ENCODE measurements around the gene CD2AP. TPM values are rescaled to one million over a fixed set of nuclear protein-coding genes. Genes with fewer than 3 reads are reported as not detected.

CD2AP gene
- polyA plus RNA-seq, 1 experiment, result 2.2 TPM

DNA sequence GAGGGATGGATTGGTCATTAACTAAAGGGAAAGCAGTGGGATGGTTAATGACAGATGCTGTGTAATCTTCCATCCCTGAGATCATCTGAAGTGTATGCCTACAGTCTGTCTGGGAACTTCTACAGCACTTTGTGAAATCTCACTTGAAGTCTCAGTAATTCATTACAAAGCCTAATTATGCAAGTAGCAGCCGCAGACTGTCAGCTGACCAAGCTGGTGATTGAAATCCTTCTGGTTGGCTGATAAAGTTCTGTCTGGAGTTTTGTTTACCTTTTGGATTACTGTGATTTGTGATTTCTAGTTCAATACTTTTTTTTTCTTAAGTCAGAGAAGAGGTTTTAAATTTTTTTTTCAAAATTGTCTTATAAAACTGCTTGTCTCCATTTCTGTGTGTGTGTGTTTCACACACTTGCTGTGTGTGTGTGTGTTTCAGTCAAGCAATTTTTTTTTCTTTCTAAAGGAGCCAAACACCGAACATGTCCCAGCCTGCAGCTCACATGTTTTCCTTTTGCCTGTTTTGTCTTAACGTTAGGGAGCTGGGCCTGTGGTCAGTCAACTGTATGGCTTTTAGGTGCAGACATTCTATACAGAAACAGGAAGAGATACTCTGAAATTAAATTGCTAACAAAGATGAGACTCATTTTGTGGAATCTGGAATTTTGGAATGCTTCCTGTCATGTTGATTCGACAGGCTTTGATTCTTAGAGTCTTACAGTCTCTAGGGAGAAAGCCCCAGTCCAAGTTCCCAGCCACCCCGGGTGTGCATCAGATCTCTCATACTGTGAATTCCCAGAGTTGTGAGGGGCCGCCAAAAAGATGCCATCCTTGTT lies 192.3 kb downstream of the CD2AP start:
- DNase-seq (ENCODE audit: low read depth), result no peak

DNA sequence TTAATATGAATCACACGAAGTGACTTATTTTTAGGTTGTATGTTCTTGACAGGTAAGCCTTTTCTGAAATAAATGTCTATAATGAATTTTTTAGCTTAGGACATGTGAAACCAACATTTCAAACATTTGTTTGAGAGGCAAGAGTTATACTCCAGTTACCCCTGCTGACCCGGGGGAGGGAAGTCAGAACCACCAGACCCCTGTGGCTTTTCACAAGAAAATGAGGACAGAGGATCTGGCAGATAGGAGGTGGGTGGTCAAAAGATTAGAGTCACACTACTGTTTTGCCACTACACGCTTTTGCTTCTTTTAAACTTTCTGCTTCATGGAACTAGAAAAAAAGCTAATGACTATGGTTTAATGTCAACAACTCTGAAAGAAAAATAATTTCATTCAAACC lies 193.3 kb downstream of the CD2AP start:
- TF ChIP-seq, protein P1, sequence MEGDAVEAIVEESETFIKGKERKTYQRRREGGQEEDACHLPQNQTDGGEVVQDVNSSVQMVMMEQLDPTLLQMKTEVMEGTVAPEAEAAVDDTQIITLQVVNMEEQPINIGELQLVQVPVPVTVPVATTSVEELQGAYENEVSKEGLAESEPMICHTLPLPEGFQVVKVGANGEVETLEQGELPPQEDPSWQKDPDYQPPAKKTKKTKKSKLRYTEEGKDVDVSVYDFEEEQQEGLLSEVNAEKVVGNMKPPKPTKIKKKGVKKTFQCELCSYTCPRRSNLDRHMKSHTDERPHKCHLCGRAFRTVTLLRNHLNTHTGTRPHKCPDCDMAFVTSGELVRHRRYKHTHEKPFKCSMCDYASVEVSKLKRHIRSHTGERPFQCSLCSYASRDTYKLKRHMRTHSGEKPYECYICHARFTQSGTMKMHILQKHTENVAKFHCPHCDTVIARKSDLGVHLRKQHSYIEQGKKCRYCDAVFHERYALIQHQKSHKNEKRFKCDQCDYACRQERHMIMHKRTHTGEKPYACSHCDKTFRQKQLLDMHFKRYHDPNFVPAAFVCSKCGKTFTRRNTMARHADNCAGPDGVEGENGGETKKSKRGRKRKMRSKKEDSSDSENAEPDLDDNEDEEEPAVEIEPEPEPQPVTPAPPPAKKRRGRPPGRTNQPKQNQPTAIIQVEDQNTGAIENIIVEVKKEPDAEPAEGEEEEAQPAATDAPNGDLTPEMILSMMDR (IDR thresholded peaks at IDR 0.05; ENCODE audit: insufficient read depth, low read depth, low read length), result no peak
- DNase-seq (ENCODE audit: low read depth), result no peak
- H3K4me3 ChIP-seq (ENCODE audit: low read depth, low read length), result no peak overlapping the region
- no peaks in the 10 kb centered on the region for H3K36me3 ChIP-seq (ENCODE audit: control insufficient read depth, insufficient read depth, low read length)
- peaks cover 2% of the 10 kb centered on the region; the same call in 1 of the 2 replicates for H3K27me3 ChIP-seq (ENCODE audit: control insufficient read depth, insufficient read depth, low read length)
- POLR2A ChIA-PET, result no interaction called here
- CTCF ChIA-PET, result no interaction called here

More for the DNA sequence above, 192.3 kb downstream of the CD2AP start:
- H3K27me3 ChIP-seq (ENCODE audit: control insufficient read depth, insufficient read depth, low read length), result peaks cover 2% of the 10 kb centered on the region; the same call in 1 of the 2 replicates
- ChIA-PET CTCF (interaction anchor here (0.9 kb wide), 1 partner anchor 255 kb away, joined by 3 read pairs; no protein-coding TSS in a partner anchor), POLR2A (no interaction called here)
- TF ChIP-seq, protein P1 (IDR thresholded peaks at IDR 0.05; ENCODE audit: insufficient read depth, low read depth, low read length), result no peak
- no peak overlapping the region for H3K4me3 ChIP-seq (ENCODE audit: low read depth, low read length)
- H3K36me3 ChIP-seq (ENCODE audit: control insufficient read depth, insufficient read depth, low read length), result no peaks in the 10 kb centered on the region

DNA sequence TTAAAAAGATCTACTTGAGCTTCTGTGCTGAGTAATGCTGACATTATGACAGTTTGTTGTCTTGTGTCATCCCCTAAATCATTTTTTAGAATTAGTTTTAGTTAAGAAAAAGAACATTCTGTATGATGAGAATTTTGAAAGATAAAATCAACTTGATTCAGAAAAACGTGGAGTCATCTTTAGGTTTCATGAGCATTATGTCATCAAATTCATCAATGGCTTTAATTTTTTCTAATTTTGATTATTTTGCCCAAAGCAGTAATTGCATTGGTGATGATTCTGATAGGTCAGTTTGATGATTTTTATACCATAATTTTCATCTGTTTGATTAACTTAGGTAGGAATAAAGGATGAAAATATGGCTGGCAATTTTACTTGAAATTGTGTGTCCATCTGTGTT lies 194.2 kb downstream of the CD2AP start:
- DNase-seq (ENCODE audit: low read depth), result no peak
- CTCF ChIA-PET, result no interaction called here
- Histone ChIP-seq H3K4me3 (ENCODE audit: low read depth, low read length) (no peak overlapping the region), H3K36me3 (ENCODE audit: control insufficient read depth, insufficient read depth, low read length) (no peaks in the 10 kb centered on the region), H3K27me3 (ENCODE audit: control insufficient read depth, insufficient read depth, low read length) (peaks cover 2% of the 10 kb centered on the region; the same call in 1 of the 2 replicates)
- TF ChIP-seq, protein P1 (IDR thresholded peaks at IDR 0.05; ENCODE audit: insufficient read depth, low read depth, low read length), result no peak
- POLR2A ChIA-PET, result no interaction called here

DNA sequence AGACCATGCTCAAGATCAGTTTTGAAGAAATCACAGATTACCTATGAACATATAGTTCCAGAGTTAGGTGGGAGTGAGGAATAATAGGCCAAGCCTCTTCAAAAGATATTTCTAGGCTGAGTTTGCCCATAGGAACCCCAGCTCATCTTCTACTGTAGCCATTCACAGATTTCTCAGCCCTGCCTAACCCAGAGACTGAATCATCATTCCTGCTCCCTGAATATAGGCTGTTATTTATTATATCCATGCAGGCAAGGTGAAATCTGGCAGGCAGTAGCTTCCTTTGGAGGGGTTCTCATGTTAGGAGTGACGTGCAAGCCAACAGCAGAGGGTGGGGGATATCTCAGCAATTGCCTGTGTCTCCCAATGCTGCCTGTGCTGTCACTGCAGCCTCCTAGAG lies 195.2 kb downstream of the CD2AP start:
- Histone ChIP-seq H3K27me3 (ENCODE audit: control insufficient read depth, insufficient read depth, low read length) (peaks cover 2% of the 10 kb centered on the region; the same call in 1 of the 2 replicates), H3K36me3 (ENCODE audit: control insufficient read depth, insufficient read depth, low read length) (no peaks in the 10 kb centered on the region), H3K4me3 (ENCODE audit: low read depth, low read length) (no peak overlapping the region)
- CTCF ChIA-PET, result no interaction called here
- POLR2A ChIA-PET, result no interaction called here
- TF ChIP-seq, protein P1 (IDR thresholded peaks at IDR 0.05; ENCODE audit: insufficient read depth, low read depth, low read length), result no peak
- DNase-seq (ENCODE audit: low read depth), result no peak

DNA sequence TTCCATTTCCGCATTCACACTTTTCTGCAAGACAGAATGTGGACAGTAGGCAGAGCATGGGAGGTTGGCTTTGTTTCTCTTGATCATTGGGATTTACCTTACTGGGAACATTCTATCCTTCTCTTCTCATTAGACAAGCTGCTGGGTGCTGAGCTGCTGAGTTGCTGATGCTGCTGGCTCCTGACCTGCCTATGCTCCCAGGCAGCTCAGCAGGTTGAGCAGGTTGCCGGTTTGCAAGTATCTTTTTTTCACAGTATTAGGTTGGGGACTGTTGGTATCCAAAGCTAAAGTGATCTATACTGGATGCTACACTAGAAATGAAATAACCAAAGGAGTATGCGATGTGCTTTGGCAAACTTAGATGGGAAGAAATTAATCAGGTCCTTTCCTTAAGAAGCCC lies 197.1 kb downstream of the CD2AP start:
- no peaks in the 10 kb centered on the region for H3K27me3 ChIP-seq (ENCODE audit: control insufficient read depth, insufficient read depth, low read length)
- POLR2A ChIA-PET, result no interaction called here
- no peak for DNase-seq (ENCODE audit: low read depth)
- H3K4me3 ChIP-seq (ENCODE audit: low read depth, low read length), result no peak overlapping the region
- CTCF ChIA-PET, result interaction anchor here (1.3 kb wide), 1 partner anchor 43 kb away, joined by 3 read pairs; no protein-coding TSS in a partner anchor
- no peaks in the 10 kb centered on the region for H3K36me3 ChIP-seq (ENCODE audit: control insufficient read depth, insufficient read depth, low read length)
- TF ChIP-seq, protein P1 (IDR thresholded peaks at IDR 0.05; ENCODE audit: insufficient read depth, low read depth, low read length), result no peak

Small RNA genes within 50 kb of the gene (small RNA-seq; reads per million reads assigned to genes)
- gene RF00019 (ENCODE audit: insufficient read length, low read depth, low replicate concordance), result not detected

Other genes with a start within 250 kb of the CD2AP start
- 2.4 and 3.6 TPM in 2 replicates for gene TNFRSF21, start 167.9 kb upstream of the CD2AP start, polyA plus RNA-seq (2011; rRNA removed)
- gene ADGRF4, start 220.8 kb downstream of the CD2AP start, polyA plus RNA-seq (2011; rRNA removed), result 0.04 TPM in 1 of 2 replicates, not detected in the other

Data from BJ (cell line).